Measurements from ENCODE around the gene CHEK2. TPM values are rescaled to one million over a fixed set of nuclear protein-coding genes. Genes with fewer than 3 reads are reported as not detected.
"Not testable (repeated sequence)": the region's sequence is repeated elsewhere in the genome, so short reads cannot be mapped to it uniquely, and the experiment has no call there.

Gene CHEK2
- total RNA-seq: 2.7 TPM

GRCh38 chr22:28741785-28742561 lies at the start of gene CHEK2, which contains the start of gene HSCB:
Gene CHEK2, minus strand, starts transcription at chr22:28741820. Its CDS starts 7,099 bp downstream, at chr22:28734721.
Gene HSCB, plus strand, starts transcription at chr22:28742039. Its CDS starts 57 bp downstream, at chr22:28742096.
- ATAC-seq (peak; percentile 98), DNase-seq (ENCODE audit: low spot score) (peak; percentile 98)

- DNase-seq (ENCODE audit: low spot score): no peak
- ATAC-seq: no peak
Measured at GRCh38 chr22:28791124-28791523, 49.5 kb upstream of the CHEK2 start.

GRCh38 chr22:28788601-28789000 lies 47.0 kb upstream of the CHEK2 start:
- DNase-seq (ENCODE audit: low spot score) (no peak), ATAC-seq (no peak)

DNA sequence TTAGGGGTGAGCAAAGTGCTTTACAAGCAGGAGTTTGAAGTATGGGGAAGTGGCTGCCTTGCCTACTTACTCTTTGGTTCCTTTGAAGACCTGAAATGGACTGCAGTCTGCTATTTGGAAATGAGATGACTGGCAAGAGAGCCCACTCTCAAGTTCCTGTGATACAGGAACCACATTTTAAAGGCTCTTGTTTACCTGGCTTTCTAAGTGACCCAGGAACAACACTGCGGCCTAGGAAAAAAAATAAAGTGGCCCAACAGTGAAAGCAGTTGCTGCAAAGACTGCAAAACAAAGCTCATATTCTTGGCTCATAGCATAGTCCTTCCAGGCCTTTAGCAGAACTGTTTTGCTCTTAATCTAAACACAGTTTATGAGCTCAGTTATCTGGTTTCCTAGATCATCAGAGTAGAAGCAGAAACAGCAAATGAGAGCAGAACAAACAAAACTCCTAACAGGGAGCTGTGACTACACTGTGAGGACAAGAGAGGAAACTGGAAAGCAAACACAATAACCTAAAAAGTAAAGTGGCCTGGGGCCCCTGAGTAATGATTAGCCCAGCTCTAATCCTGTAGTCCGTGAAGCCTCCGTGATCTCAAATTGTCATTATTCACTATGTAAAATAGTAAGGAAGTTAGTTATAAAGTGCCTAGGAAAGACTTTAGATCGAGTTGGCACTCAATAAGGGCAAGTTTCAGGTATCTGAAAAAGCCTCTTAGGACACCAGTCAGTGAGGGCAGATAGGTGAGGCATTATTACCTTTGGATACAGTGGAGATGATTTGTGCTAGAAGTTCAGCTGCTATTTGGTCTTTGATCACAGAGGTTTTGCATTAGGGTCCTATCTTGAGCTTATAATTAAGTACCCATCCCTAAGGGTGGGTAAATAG lies 42.4 kb upstream of the CHEK2 start:
- ATAC-seq (peak; percentile 88), DNase-seq (ENCODE audit: low spot score) (no peak)

- ATAC-seq (no peak), DNase-seq (ENCODE audit: low spot score) (no peak)
Measured at GRCh38 chr22:28780296-28780695, 38.7 kb upstream of the CHEK2 start.

DNA sequence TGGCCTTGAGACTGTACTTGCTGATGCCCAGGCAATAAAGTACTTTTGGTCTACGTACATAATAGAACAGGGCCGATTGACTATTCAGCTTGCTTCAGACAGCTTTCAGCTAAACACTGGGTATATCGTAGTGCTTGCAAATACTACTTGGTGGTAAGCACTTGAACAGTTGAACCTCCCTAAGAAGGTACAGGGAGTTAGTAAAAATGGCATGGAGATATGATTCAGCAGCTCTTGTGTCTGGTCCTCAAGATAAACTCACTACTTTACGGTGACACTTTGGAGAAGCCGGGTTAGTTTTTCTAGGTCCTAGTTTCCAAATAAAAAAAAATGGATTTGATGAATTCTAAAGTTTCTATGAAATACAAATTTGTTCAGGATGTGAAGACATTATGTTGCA lies 38.2 kb upstream of the CHEK2 start:
- DNase-seq (ENCODE audit: low spot score) (no peak), ATAC-seq (no peak)

DNA sequence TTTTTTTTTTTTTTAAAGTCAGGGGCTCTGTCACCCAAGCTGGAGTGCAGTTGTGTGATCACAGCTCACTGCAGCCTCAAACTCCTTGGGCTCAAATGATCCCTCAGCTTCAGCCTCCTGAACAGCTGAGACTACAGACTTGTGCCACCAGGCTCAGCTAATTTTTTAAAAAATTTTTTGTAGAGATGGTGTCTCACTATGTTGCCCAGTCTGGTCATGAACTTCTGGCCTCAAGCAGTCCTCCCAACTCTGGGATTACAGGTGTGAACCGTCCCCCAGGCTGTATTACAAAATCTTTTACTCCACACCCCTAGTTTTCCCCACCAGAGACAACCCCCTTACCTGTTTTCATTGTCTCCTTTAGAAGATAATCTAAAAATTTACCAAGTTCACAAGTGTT lies 32.8 kb upstream of the CHEK2 start:
- DNase-seq (ENCODE audit: low spot score) (no peak), ATAC-seq (no peak)

DNA sequence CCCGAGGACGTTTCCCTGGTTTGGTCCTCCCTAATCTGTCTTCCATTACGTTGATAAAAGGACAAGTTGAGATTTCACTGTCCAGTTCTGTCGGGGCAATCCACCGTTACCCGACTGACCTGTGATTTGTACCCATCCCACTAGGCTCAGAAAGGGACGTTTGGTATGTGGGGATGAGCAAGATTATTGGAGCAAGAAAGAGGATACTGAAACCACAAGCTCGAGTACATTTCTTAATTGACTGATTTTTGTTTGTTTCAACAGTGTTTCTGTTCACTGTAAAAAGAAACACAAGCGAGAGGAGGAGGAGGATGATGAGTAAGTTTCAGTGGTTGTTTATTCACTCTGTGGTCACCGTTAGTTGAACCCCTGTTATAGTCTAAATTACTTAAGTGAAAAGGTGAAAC lies 31.8 kb upstream of the CHEK2 start:
- peak; percentile 40 for ATAC-seq
- DNase-seq (ENCODE audit: low spot score): no peak

- DNase-seq (ENCODE audit: low spot score) (peak; percentile 97), ATAC-seq (peak; percentile 94)
Measured at GRCh38 chr22:28772633-28773460, 31.2 kb upstream of the CHEK2 start, which contains the start of gene CCDC117. Gene CCDC117, plus strand, starts transcription at chr22:28772695. Its CDS starts 155 bp downstream, at chr22:28772850.

GRCh38 chr22:28771195-28771791 lies 29.7 kb upstream of the CHEK2 start:
- DNase-seq (ENCODE audit: low spot score) (peak; percentile 74), ATAC-seq (peak; percentile 53)

GRCh38 chr22:28769394-28770085 lies 27.9 kb upstream of the CHEK2 start:
- ATAC-seq (no peak), DNase-seq (ENCODE audit: low spot score) (no peak)

- DNase-seq (ENCODE audit: low spot score) (no peak), ATAC-seq (no peak)
Measured at GRCh38 chr22:28768701-28769393, 27.2 kb upstream of the CHEK2 start.

DNA sequence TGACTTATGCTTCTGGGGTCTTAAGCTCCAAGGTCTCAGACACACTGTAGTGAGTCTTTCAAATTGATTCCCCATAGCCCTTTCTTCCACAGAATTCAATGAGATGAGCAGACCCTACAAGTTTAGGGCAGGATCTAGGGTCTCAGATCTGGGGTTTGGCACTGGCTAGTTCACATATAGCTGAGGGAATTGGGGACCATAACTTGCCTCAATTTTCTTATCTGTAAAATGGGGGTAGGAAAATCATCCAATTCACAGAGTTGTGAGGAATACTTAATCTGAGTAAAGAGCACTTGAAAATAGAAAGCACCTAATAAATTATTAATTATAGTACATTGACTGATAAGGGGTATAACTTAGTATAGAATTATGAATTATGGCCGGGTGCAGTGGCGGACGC lies 25.0 kb upstream of the CHEK2 start:
- ATAC-seq (no peak), DNase-seq (ENCODE audit: low spot score) (no peak)

- DNase-seq (ENCODE audit: low spot score); ATAC-seq: not testable (repeated sequence)
Measured at GRCh38 chr22:28762000-28762399, 20.4 kb upstream of the CHEK2 start.

DNA sequence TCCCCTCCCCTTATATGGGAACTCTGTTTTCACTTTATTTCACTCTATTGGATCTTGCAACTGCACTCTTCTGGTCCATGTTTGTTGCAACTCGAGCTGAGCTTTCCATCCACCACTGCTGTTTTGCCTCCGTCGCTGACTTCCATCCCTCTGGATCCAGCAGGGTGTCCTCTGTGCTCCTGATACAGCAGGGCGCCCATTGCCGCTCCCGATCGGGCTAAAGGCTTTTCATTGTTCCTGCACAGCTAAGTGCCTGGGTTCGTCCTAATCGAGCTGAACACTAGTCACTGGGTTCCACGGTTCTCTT lies 19.8 kb upstream of the CHEK2 start:
- DNase-seq (ENCODE audit: low spot score): no peak
- no peak for ATAC-seq

- no peak for ATAC-seq
- no peak for DNase-seq (ENCODE audit: low spot score)
Measured at GRCh38 chr22:28759861-28760560, 18.4 kb upstream of the CHEK2 start.

- not testable (repeated sequence) for ATAC-seq; DNase-seq (ENCODE audit: low spot score)
Measured at GRCh38 chr22:28754512-28754911, 12.9 kb upstream of the CHEK2 start.

DNA sequence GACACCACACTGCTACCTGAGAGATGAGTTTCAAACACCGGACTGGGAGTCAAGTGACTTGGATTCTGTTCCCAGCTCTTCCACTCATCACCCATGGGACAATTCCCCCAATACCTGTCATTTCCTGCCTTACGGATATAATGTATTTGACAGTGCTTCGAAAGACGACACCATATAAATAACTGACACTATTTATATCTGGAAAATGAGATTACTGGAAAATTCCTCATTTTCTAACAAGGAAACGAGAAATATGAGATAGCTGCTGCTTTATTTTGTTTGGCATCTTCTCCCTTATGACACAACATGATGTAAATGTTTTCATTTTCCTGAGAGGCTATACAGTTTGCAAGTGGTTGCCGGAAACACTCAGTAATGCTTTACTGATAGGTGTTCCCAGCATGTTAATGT lies 8.9 kb upstream of the CHEK2 start:
- DNase-seq (ENCODE audit: low spot score) (no peak), ATAC-seq (no peak)

GRCh38 chr22:28743852-28744251 lies 2.2 kb upstream of the CHEK2 start:
- DNase-seq (ENCODE audit: low spot score) (no peak), ATAC-seq (no peak)

All from left lobe of liver (tissue), 2 donors.